ENCODE measurements around the gene CCDC54. TPM values are rescaled to one million over a fixed set of nuclear protein-coding genes. Genes with fewer than 3 reads are reported as not detected.

The CCDC54 gene
- total RNA-seq, 1 experiment from 2014 or later, result not detected

- H3T11ph ChIP-seq (ENCODE audit: low read length), result no peak overlapping the region
- no peak overlapping the region for H3K56ac ChIP-seq (ENCODE audit: insufficient read length, low read depth, low read length)
- H3K79me1 ChIP-seq (ENCODE audit: insufficient read depth, low read depth, low read length, poor library complexity, severe bottlenecking), result no peaks in the 10 kb centered on the region
- no peak overlapping the region for H2BK12ac ChIP-seq (ENCODE audit: insufficient read length, low read depth, low read length)
- H2BK15ac ChIP-seq (ENCODE audit: low read depth, low read length), result no peak overlapping the region
- no peak for TF ChIP-seq CTCF (conservative IDR thresholded peaks at IDR 0.05)
- H3K9ac ChIP-seq (ENCODE audit: extremely low read depth, insufficient read length, low read length), result no peak overlapping the region
- peaks cover 9 to 10% of the 10 kb centered on the region in 2 experiments; a peak in 4 of 5 replicates for H3K9me3 Mint-ChIP-seq
- H2BK20ac ChIP-seq (ENCODE audit: low read depth, low read length, poor library complexity, severe bottlenecking), result no peak overlapping the region
- H4K20me1 ChIP-seq (ENCODE audit: control insufficient read depth, insufficient read depth, insufficient read length), result no peaks in the 10 kb centered on the region
- no peak overlapping the region for H3K4me2 ChIP-seq (ENCODE audit: insufficient read depth, insufficient read length, low read length)
- H4K91ac ChIP-seq (ENCODE audit: insufficient read length, low read depth, low read length), result no peak overlapping the region
- no peak overlapping the region for H3K4ac ChIP-seq (ENCODE audit: low read depth, low read length)
- no peak overlapping the region for H3K18ac ChIP-seq (ENCODE audit: insufficient read length, low read depth, low read length)
- H3K27ac Mint-ChIP-seq, result no peak overlapping the region
- no peak overlapping the region for H2BK120ac ChIP-seq (ENCODE audit: low read depth, low read length, poor library complexity, severe bottlenecking)
- peaks cover 0 to 8% (median 0%) of the 10 kb centered on the region in 3 experiments; a peak in 3 of 7 replicates for H3K36me3 Mint-ChIP-seq (ENCODE audit: insufficient read depth in 1 of 3, low read depth in 3 of 3)
- no peak overlapping the region for H4K8ac ChIP-seq (replicated peaks; ENCODE audit: insufficient read length, low read depth, low read length)
- H3K23me2 ChIP-seq (ENCODE audit: insufficient read length, low read depth, low read length, poor library complexity, severe bottlenecking), result no peaks in the 10 kb centered on the region
- no peaks in the 10 kb centered on the region for H3K4me1 ChIP-seq (ENCODE audit: insufficient read depth, low read length)
- no peaks in the 10 kb centered on the region for H3K9me3 ChIP-seq (ENCODE audit: control insufficient read depth, low read depth, low read length)
- no peak overlapping the region for H2AFZ ChIP-seq (ENCODE audit: low read length)
- WGBS (ENCODE audit: extremely low coverage, insufficient read length, low lambda C conversion rate), result no CpG with 5 or more reads among the region's 2 CpGs
- no peak overlapping the region for H3K27ac ChIP-seq (ENCODE audit: insufficient read length, low read depth, low read length)
- no peak overlapping the region for H3K4me3 Mint-ChIP-seq
- H3K27me3 ChIP-seq (ENCODE audit: insufficient read depth, low read length), result no peaks in the 10 kb centered on the region
- no peak overlapping the region for H4K5ac ChIP-seq (ENCODE audit: insufficient read length, low read depth, low read length)
- no peaks in the 10 kb centered on the region; a peak in 1 of 4 replicates for H3K4me1 Mint-ChIP-seq
- DNase-seq, result no peak
- no peak overlapping the region for H3K14ac ChIP-seq (ENCODE audit: insufficient read depth, low read length)
- H2BK5ac ChIP-seq (ENCODE audit: insufficient read length, low read length), result no peak overlapping the region
- no peaks in the 10 kb centered on the region for H3K27me3 Mint-ChIP-seq (ENCODE audit: low read depth)
- H3K23ac ChIP-seq (ENCODE audit: insufficient read length, low read depth, low read length), result no peak overlapping the region
- H2AK5ac ChIP-seq (ENCODE audit: insufficient read length, low read length), result no peak overlapping the region
- H3K79me2 ChIP-seq (ENCODE audit: insufficient read depth, low read length), result no peaks in the 10 kb centered on the region
Measured at GRCh38 chr3:107411779-107412178, 34.5 kb downstream of the CCDC54 start.

Measured in H9 (cell line).